Gastrocnemius medialis (tissue), 4 donors: Measurements from ENCODE around the gene NDUFAF3.

Experiments used
- POLR2A ChIP-seq, 2 donors: fragments of 450-650 bp; IDR thresholded peaks; one replicate each; pipeline ENCODE4 v1.6.1; 2017; ENCODE audit warnings: antibody characterized with exemption in 2 of 2, mild to moderate bottlenecking in 2 of 2, moderate library complexity in 2 of 2
- TF ChIP-seq, protein P1 (sequence below), 5 experiments: fragments of 450-650 bp in 3 of 5; fragments of 200-600 bp in 2 of 5; sonication (generic) in 2 of 5; IDR thresholded peaks in 4 of 5; conservative IDR thresholded peaks in 1 of 5; 1 replicate in 4 of 5; 2 replicates in 1 of 5; pipeline ENCODE4 v1.5.1; 2016 to 2019; ENCODE audit warnings: antibody characterized with exemption in 5 of 5, mild to moderate bottlenecking in 3 of 5, moderate library complexity in 3 of 5

DNA sequence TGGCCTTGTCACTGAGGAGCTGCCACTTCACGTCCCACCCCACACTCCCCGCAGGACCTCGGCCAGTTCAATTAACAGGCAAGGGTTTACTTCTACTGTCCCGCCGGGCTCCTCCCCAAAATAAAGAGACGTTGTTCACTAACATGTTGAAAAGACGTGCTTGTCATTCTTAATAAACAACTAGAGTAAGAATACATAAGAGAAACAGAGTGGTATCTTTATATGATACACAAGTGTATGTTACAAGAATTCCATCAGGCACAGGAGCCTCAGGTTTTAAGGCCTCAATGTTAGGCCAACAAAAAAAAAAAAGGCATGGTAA is 7.6 kb downstream of the NDUFAF3 start:
- TF ChIP-seq, protein P1, sequence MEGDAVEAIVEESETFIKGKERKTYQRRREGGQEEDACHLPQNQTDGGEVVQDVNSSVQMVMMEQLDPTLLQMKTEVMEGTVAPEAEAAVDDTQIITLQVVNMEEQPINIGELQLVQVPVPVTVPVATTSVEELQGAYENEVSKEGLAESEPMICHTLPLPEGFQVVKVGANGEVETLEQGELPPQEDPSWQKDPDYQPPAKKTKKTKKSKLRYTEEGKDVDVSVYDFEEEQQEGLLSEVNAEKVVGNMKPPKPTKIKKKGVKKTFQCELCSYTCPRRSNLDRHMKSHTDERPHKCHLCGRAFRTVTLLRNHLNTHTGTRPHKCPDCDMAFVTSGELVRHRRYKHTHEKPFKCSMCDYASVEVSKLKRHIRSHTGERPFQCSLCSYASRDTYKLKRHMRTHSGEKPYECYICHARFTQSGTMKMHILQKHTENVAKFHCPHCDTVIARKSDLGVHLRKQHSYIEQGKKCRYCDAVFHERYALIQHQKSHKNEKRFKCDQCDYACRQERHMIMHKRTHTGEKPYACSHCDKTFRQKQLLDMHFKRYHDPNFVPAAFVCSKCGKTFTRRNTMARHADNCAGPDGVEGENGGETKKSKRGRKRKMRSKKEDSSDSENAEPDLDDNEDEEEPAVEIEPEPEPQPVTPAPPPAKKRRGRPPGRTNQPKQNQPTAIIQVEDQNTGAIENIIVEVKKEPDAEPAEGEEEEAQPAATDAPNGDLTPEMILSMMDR (IDR thresholded peaks at IDR 0.05 in 4 of 5, conservative IDR thresholded peaks at IDR 0.05 in 1 of 5), result no peak
- TF ChIP-seq POLR2A (IDR thresholded peaks at IDR 0.05), result no peak
